Breast epithelium (tissue), 4 donors: ENCODE data around the gene PFKP. TPM values are rescaled to one million over a fixed set of nuclear protein-coding genes. Genes with fewer than 3 reads are reported as not detected.

Source experiments
- DNase-seq, 2 donors: peaks; one replicate each; pipeline ENCODE4 v3.0.0-alpha.2; 2019; ENCODE audit warnings: low spot score in 2 of 2
- H3K27ac ChIP-seq, 2 donors: fragments of 200-600 bp; sonication (generic) in 1 of 2; one replicate each; pipeline ENCODE4 v1.5.1; 2016 to 2019; ENCODE audit warnings: mild to moderate bottlenecking in 1 of 2
- H3K27me3 ChIP-seq, 2 donors: fragments of 200-600 bp; sonication (generic) in 1 of 2; one replicate each; pipeline versions ENCODE4 v1.5.1 to v1.6.0; 2017 to 2019; ENCODE audit warnings: control low read depth in 1 of 2, mild to moderate bottlenecking in 1 of 2
- H3K36me3 ChIP-seq: fragments of 200-600 bp; one replicate; pipeline ENCODE4 v1.5.1; 2019
- H3K4me1 ChIP-seq, 2 donors: fragments of 200-600 bp; sonication (generic); one replicate each; pipeline ENCODE4 v1.5.1; 2016 to 2019; ENCODE audit warnings: control low read depth in 1 of 2
- H3K4me3 ChIP-seq, 3 donors: fragments of 200-600 bp; sonication (generic); 1 replicate in 2 of 3; 2 replicates in 1 of 3; pipeline ENCODE4 v1.5.1; 2016 to 2019; ENCODE audit warnings: mild to moderate bottlenecking in 3 of 3, moderate library complexity in 2 of 3
- H3K9me3 ChIP-seq, 2 donors: fragments of 200-600 bp; sonication (generic) in 1 of 2; one replicate each; pipeline ENCODE4 v1.5.1; 2016 to 2019; ENCODE audit warnings: control low read depth in 1 of 2
- POLR2A ChIP-seq: fragments of 450-650 bp; IDR thresholded peaks from one replicate; pipeline ENCODE4 v1.6.1; 2016; ENCODE audit warnings: antibody characterized with exemption, mild to moderate bottlenecking, moderate library complexity
- POLR2AphosphoS5 ChIP-seq, 3 donors: sonication (generic); formaldehyde crosslinking; IDR thresholded peaks; one replicate each; pipeline ENCODE4 v1.6.1; 2017; ENCODE audit warnings: antibody characterized with exemption in 3 of 3
- intact Hi-C: fragments of 100-400 bp; cut with DNase I; formaldehyde crosslinking; loops from one replicate; pipeline ENCODE4 v1.15.1; 2023; ENCODE audit warnings: low total_unique reads
- total RNA-seq, 3 donors: library from RNA; depleted of rRNA; stranded (reverse); fragments of >200 nt; gene quantifications; one replicate each; pipeline ENCODE4 v1.1.0, GENCODE V29; 2016
- TF ChIP-seq, protein P1 (sequence below), 3 donors: fragments of 450-650 bp; IDR thresholded peaks; one replicate each; pipeline ENCODE4 v1.5.1; 2016 to 2017; ENCODE audit warnings: antibody characterized with exemption in 3 of 3, mild to moderate bottlenecking in 3 of 3, moderate library complexity in 3 of 3

Gene PFKP
- total RNA-seq, 3 donors from 2014 or later, result 16.0 to 37.0 (median 32.9) TPM

GRCh38 chr10:3116508-3117100 lies 49.3 kb downstream of the PFKP start:
- DNase-seq, result no peak
- Histone ChIP-seq H3K4me1 (no peaks in the 10 kb centered on the region), H3K9me3 (no peaks in the 10 kb centered on the region), H3K36me3 (no peaks in the 10 kb centered on the region), H3K27me3 (no peaks in the 10 kb centered on the region), H3K4me3 (no peak overlapping the region), H3K27ac (no peak overlapping the region)
- intact Hi-C loops, result no loop called here
- no peak for TF ChIP-seq POLR2AphosphoS5 (IDR thresholded peaks at IDR 0.05)
- TF ChIP-seq, protein P1, sequence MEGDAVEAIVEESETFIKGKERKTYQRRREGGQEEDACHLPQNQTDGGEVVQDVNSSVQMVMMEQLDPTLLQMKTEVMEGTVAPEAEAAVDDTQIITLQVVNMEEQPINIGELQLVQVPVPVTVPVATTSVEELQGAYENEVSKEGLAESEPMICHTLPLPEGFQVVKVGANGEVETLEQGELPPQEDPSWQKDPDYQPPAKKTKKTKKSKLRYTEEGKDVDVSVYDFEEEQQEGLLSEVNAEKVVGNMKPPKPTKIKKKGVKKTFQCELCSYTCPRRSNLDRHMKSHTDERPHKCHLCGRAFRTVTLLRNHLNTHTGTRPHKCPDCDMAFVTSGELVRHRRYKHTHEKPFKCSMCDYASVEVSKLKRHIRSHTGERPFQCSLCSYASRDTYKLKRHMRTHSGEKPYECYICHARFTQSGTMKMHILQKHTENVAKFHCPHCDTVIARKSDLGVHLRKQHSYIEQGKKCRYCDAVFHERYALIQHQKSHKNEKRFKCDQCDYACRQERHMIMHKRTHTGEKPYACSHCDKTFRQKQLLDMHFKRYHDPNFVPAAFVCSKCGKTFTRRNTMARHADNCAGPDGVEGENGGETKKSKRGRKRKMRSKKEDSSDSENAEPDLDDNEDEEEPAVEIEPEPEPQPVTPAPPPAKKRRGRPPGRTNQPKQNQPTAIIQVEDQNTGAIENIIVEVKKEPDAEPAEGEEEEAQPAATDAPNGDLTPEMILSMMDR (IDR thresholded peaks at IDR 0.05), result no peak
- TF ChIP-seq POLR2A, result no peak

- intact Hi-C loops, result no loop called here
- H3K27me3 ChIP-seq, result no peaks in the 10 kb centered on the region
- TF ChIP-seq, protein P1 (IDR thresholded peaks at IDR 0.05), result no peak
- TF ChIP-seq POLR2AphosphoS5 (IDR thresholded peaks at IDR 0.05), result no peak
- TF ChIP-seq POLR2A, result no peak
Measured at GRCh38 chr10:3117486-3117885, 50.1 kb downstream of the PFKP start.

GRCh38 chr10:3118641-3119091 lies 51.3 kb downstream of the PFKP start:
- TF ChIP-seq POLR2AphosphoS5 (IDR thresholded peaks at IDR 0.05) (no peak), POLR2A (no peak)
- TF ChIP-seq, protein P1 (IDR thresholded peaks at IDR 0.05), result no peak
- Histone ChIP-seq H3K9me3 (no peaks in the 10 kb centered on the region), H3K4me3 (no peak overlapping the region), H3K27ac (no peak overlapping the region), H3K27me3 (no peaks in the 10 kb centered on the region), H3K4me1 (no peaks in the 10 kb centered on the region), H3K36me3 (no peaks in the 10 kb centered on the region)
- intact Hi-C loops, result no loop called here
- no peak for DNase-seq

More at GRCh38 chr10:3117486-3117885, 50.1 kb downstream of the PFKP start:
- Histone ChIP-seq H3K4me1 (no peaks in the 10 kb centered on the region), H3K36me3 (no peaks in the 10 kb centered on the region), H3K4me3 (no peak overlapping the region), H3K9me3 (no peaks in the 10 kb centered on the region), H3K27ac (no peak overlapping the region)
- DNase-seq, result no peak

DNA sequence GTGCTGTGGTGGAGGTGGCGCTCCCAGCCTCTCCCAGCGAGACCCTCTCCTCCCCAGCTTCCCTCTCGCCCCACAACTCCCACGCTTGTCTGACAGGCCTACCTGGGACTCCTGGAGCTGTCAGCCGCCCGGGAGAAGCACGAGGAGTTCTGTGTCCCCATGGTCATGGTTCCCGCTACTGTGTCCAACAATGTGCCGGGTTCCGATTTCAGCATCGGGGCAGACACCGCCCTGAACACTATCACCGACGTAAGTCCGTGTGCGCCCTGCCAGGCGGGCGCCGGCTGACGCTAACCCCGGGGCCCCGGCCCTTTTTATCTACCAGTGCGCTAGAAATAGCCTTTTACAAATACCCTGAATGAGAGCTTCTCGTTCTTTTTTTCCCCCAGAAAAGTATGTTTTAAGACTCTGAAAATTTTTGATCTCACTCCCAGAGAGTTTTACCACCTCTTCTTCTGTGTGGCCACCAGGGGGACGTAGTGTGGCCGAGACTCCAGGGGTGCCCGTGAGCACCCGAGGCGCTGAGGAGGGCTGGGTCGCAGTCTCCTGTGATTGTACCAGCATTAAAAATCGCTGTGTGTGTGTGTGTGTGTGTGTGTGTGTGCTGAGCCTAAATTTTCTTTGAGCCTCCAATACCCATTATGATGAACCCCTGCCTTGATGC lies 52.6 kb downstream of the PFKP start:
- H3K36me3 ChIP-seq, result no peaks in the 10 kb centered on the region

DNA sequence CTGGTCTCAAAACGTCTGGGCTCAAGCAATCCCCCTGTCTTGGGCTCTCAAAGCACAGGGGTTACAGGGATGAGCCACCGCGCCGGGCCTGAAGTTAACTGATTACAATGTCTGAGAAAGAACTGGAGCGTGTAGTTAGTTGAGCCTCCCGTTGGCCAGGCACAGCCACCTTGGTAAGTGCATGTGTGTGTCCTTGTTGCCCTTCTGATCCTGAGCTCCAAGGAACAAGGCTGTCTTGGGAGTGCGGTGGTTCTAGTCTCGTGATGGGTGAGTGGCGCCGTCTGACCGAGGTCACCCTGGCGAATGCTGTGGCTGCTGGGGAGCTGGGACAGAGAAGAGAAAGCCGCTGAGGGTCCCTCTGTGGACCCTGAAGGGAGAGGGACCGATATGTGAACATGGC lies 54.7 kb downstream of the PFKP start:
- H3K4me3 ChIP-seq, result no peak overlapping the region
- H3K27ac ChIP-seq, result no peak overlapping the region
- no peaks in the 10 kb centered on the region for H3K36me3 ChIP-seq
- H3K27me3 ChIP-seq, result no peaks in the 10 kb centered on the region
- H3K9me3 ChIP-seq, result no peaks in the 10 kb centered on the region
- DNase-seq, result no peak
- TF ChIP-seq POLR2A (no peak), POLR2AphosphoS5 (IDR thresholded peaks at IDR 0.05) (no peak)
- TF ChIP-seq, protein P1 (IDR thresholded peaks at IDR 0.05), result no peak
- intact Hi-C loops, result no loop called here
- H3K4me1 ChIP-seq, result peaks cover 0 to 6% of the 10 kb centered on the region in 2 donors

More for the DNA sequence above, 52.6 kb downstream of the PFKP start:
- no peak overlapping the region for H3K4me3 ChIP-seq
- no peak for DNase-seq
- intact Hi-C loops, result no loop called here
- H3K27ac ChIP-seq, result no peak overlapping the region
- H3K27me3 ChIP-seq, result no peaks in the 10 kb centered on the region
- H3K9me3 ChIP-seq, result no peaks in the 10 kb centered on the region
- H3K4me1 ChIP-seq, result no peaks in the 10 kb centered on the region
- no peak for TF ChIP-seq POLR2A
